ENCODE results near the gene SPIN1.

Gene SPIN1

GRCh38 chr9:88498880-88499279, 110.6 kb downstream of the SPIN1 start:
- no peak for DNase-seq (ENCODE audit: low read depth)

GRCh38 chr9:88501086-88501485, 112.8 kb downstream of the SPIN1 start:
- DNase-seq (ENCODE audit: low read depth) = no peak

- no peak for DNase-seq (ENCODE audit: low read depth)
Observed at GRCh38 chr9:88502552-88503034, 114.3 kb downstream of the SPIN1 start.

- no peak for DNase-seq (ENCODE audit: low read depth)
Observed at GRCh38 chr9:88503081-88503844, 115.0 kb downstream of the SPIN1 start.

- no peak for DNase-seq (ENCODE audit: low read depth)
Observed at GRCh38 chr9:88503845-88504764, 115.9 kb downstream of the SPIN1 start.

- DNase-seq (ENCODE audit: low read depth) = no peak
Observed at GRCh38 chr9:88508326-88508725, 120.1 kb downstream of the SPIN1 start.

GRCh38 chr9:88511906-88512305, 123.7 kb downstream of the SPIN1 start:
- DNase-seq (ENCODE audit: low read depth) = no peak

GRCh38 chr9:88514247-88514646, 126.0 kb downstream of the SPIN1 start:
- DNase-seq (ENCODE audit: low read depth) = no peak

GRCh38 chr9:88521308-88521707, 133.1 kb downstream of the SPIN1 start:
- DNase-seq (ENCODE audit: low read depth) = no peak

GRCh38 chr9:88522360-88522759, 134.1 kb downstream of the SPIN1 start:
- no peak for DNase-seq (ENCODE audit: low read depth)

GRCh38 chr9:88523056-88523455, 134.8 kb downstream of the SPIN1 start:
- DNase-seq (ENCODE audit: low read depth) = no peak

- DNase-seq (ENCODE audit: low read depth) = no peak
Observed at GRCh38 chr9:88524911-88525310, 136.7 kb downstream of the SPIN1 start.

GRCh38 chr9:88527618-88528017, 139.4 kb downstream of the SPIN1 start:
- no peak for DNase-seq (ENCODE audit: low read depth)
